Adrenal gland (tissue), 12 donors: ENCODE results near the gene KMT2D. TPM values are rescaled to one million over a fixed set of nuclear protein-coding genes. Genes with fewer than 3 reads are reported as not detected.

Experiments
- DNase-seq, 7 donors: peaks; one replicate each; pipeline ENCODE4 v3.0.0-alpha.2; 2019 to 2020
- H3K27ac ChIP-seq, 5 donors: fragments of 200-600 bp; sonication (generic) in 4 of 5; 1 replicate in 3 of 5; 2 replicates in 2 of 5; pipeline versions ENCODE4 v1.5.1 to v1.8.0; 2016 to 2020; ENCODE audit warnings: mild to moderate bottlenecking in 1 of 5
- H3K27me3 ChIP-seq: fragments of 200-600 bp; 2 replicates; pipeline ENCODE4 v1.8.0; 2021
- H3K36me3 ChIP-seq, 2 donors: fragments of 200-600 bp; replicated peaks in 1 of 2; 1 replicate in 1 of 2; 2 replicates in 1 of 2; pipeline versions ENCODE4 v1.5.1 to v1.8.0; 2018 to 2022
- H3K4me1 ChIP-seq, 2 donors: fragments of 200-600 bp; replicated peaks in 1 of 2; 1 replicate in 1 of 2; 2 replicates in 1 of 2; pipeline versions ENCODE4 v1.5.1 to v1.8.0; 2018 to 2021
- H3K4me3 ChIP-seq, 4 donors: fragments of 200-600 bp; sonication (generic) in 3 of 4; one replicate each; pipeline ENCODE4 v1.5.1; 2016 to 2018
- H3K9me3 ChIP-seq, 3 donors: fragments of 200-600 bp; sonication (generic) in 1 of 3; replicated peaks in 1 of 3; 1 replicate in 2 of 3; 2 replicates in 1 of 3; pipeline versions ENCODE4 v1.5.1 to v1.8.0; 2016 to 2021
- POLR2A ChIP-seq, 2 donors: fragments of 450-650 bp; IDR thresholded peaks; one replicate each; pipeline ENCODE4 v1.6.1; 2017; ENCODE audit warnings: antibody characterized with exemption in 2 of 2, mild to moderate bottlenecking in 2 of 2, moderate library complexity in 1 of 2
- WGBS, 4 donors: extraction: QIAGEN DNeasy Blood & Tissue Kit in 2 of 4; methylation state at CpG; one replicate each; pipeline versions ENCODE4 v1.1.5 to v1.1.7; 2013 to 2017; 5-methylcytosine and 5-hydroxymethylcytosine counted together
- intact Hi-C, 2 donors: fragments of 100-400 bp; cut with DNase I; formaldehyde crosslinking; loops; one replicate each; pipeline versions ENCODE4 v1.14.1 to v1.15.0; 2022 to 2023
- polyA plus RNA-seq, 3 donors: library from polyadenylated mRNA; stranded (reverse); fragments of 200-250 nt in 2 of 3; fragments of 350-450 nt in 1 of 3; fragmentation: Illumina TruSeq in 1 of 3; extraction: RNeasy Lipid Tissue Mini Kit (QIAGEN cat#74804) in 1 of 3; gene quantifications; one replicate each; pipeline ENCODE4 v1.2.3, GENCODE V29; 2013 to 2014
- total RNA-seq, 9 donors: library from RNA; depleted of rRNA in 4 of 9; stranded (reverse); fragments of >200 nt in 4 of 9; fragments of 120-200 nt in 1 of 9; fragmentation: NEBNext Ultra II Directional in 1 of 9; extraction: Animal tissue kit (Norgen Biotek cat#: 25700) in 1 of 9; gene quantifications; one replicate each; pipeline versions ENCODE4 v1.1.0 to v1.2.4, GENCODE V29; 2013 to 2023
- TF ChIP-seq, protein P1 (sequence below), 6 experiments: fragments of 450-650 bp in 4 of 6; fragments of 200-600 bp in 2 of 6; sonication (generic) in 1 of 6; IDR thresholded peaks; 1 replicate in 5 of 6; 2 replicates in 1 of 6; pipeline versions ENCODE4 v1.5.1 to v1.8.0; 2016 to 2021; ENCODE audit warnings: antibody characterized with exemption in 6 of 6, mild to moderate bottlenecking in 2 of 6, moderate library complexity in 1 of 6
- donor health status: healthy with polysubstance abuse.
- donor health status: Bipolar disorder and iron deficiency.
- donor health status: DM: yes; HTN: yes; CAD: no.
- donor health status: DM: no; HTN: no; CAD: no.
- donor health status: DM: no; HTN: no; CAD: no.
- donor health status: DM: yes; HTN: yes; CAD: no.

The KMT2D gene
- total and polyA plus RNA-seq, 12 donors, result 21.2 to 140 (median 56.0) TPM

DNA sequence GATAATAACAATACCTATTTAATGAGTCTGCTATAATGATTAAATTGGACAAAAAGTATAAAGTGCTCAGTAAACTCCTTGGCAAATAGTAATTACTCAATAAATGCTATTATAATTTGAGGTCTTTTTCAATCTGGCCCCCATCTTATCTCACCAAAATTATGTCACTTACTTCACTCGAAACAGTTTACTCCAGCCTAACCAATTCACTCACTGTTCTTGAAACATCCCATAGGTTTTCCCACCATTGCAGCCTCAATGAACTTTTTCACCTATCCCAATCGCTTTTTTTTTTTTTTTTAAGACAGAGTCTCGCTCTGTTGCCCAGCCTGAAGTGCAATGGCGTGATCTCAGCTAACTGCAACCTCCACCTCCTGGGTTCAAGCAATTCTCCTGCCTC lies 24.6 kb downstream of the KMT2D start:
- intact Hi-C loops, result no loop called here
- Histone ChIP-seq H3K9me3 (no peaks in the 10 kb centered on the region), H3K27me3 (no peaks in the 10 kb centered on the region), H3K36me3 (peaks cover 0 to 96% of the 10 kb centered on the region in 2 donors), H3K27ac (no peak overlapping the region), H3K4me3 (no peak overlapping the region), H3K4me1 (no peaks in the 10 kb centered on the region)
- WGBS, 4 donors, result 74 to 92% (median 82%) methylated on average over 4 of the region's 4 CpGs
- no peak for DNase-seq
- TF ChIP-seq, protein P1, sequence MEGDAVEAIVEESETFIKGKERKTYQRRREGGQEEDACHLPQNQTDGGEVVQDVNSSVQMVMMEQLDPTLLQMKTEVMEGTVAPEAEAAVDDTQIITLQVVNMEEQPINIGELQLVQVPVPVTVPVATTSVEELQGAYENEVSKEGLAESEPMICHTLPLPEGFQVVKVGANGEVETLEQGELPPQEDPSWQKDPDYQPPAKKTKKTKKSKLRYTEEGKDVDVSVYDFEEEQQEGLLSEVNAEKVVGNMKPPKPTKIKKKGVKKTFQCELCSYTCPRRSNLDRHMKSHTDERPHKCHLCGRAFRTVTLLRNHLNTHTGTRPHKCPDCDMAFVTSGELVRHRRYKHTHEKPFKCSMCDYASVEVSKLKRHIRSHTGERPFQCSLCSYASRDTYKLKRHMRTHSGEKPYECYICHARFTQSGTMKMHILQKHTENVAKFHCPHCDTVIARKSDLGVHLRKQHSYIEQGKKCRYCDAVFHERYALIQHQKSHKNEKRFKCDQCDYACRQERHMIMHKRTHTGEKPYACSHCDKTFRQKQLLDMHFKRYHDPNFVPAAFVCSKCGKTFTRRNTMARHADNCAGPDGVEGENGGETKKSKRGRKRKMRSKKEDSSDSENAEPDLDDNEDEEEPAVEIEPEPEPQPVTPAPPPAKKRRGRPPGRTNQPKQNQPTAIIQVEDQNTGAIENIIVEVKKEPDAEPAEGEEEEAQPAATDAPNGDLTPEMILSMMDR (IDR thresholded peaks at IDR 0.05), result no peak
- TF ChIP-seq POLR2A (IDR thresholded peaks at IDR 0.05), result no peak

DNA sequence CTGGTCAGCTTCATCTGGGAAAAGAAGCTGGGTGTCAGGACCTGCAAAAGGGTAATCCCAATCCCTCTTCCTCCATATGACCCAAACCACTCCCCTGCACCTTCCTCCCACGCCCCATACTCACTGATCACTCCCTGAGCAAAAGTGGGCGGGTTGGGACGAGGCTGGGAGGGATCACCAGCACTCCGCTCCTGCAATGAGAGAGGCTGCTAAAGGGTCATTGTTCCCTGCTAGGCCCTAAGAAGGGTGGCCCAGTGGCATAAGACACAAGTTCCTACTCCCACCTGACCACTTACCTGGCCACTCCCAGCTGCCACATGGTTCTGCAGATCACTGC lies 26.3 kb downstream of the KMT2D start:
- intact Hi-C loops, result no loop called here
- Histone ChIP-seq H3K4me1 (no peaks in the 10 kb centered on the region), H3K4me3 (no peak overlapping the region), H3K9me3 (no peaks in the 10 kb centered on the region), H3K27ac (no peak overlapping the region), H3K27me3 (no peaks in the 10 kb centered on the region), H3K36me3 (peaks cover 0 to 84% of the 10 kb centered on the region in 2 donors)
- 84 to 96% (median 92%) methylated on average over 4 of the region's 4 CpGs for WGBS, 4 donors
- TF ChIP-seq, protein P1 (IDR thresholded peaks at IDR 0.05), result no peak
- no peak for TF ChIP-seq POLR2A (IDR thresholded peaks at IDR 0.05)
- DNase-seq, result no peak

DNA sequence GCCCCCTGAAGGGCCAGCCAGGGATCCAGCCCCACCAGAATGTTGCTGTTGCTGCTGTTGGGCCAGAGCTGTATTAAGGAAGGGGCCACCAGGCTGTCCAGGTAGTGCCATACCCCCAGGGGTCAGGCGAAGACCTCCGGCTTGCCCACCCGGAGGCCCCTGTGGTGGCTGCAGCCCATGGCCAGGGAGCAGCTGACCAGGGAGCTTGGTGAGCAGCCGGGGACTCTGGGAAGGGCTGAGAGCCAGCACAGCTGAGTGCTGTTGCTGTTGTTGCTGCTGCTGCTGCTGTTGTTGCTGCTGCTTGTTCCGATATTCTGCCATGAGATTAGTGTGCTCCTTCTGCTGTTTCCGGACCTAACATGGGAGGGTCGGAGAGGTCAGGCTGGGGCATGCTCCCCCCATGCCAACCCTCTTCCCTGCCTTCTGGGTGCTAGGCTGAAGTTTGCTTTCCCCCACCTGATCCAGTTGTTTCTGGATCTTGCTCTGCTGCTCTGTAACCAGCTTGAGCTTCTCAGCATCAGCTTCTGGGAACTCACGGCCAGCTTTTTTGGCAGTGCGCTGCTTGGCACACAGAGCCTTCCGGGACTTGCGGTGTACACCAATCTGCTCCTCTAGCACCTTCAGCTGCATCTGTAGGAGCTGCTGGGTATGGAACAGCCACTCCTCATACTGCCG lies 26.8 kb downstream of the KMT2D start:
- 74 to 92% (median 82%) methylated on average over 7 to 12 of the region's 12 CpGs for WGBS, 4 donors
- peaks cover 0 to 84% of the 10 kb centered on the region in 2 donors for H3K36me3 ChIP-seq
- DNase-seq, result no peak
- no peaks in the 10 kb centered on the region for H3K27me3 ChIP-seq
- no peak overlapping the region for H3K27ac ChIP-seq
- TF ChIP-seq, protein P1 (IDR thresholded peaks at IDR 0.05), result no peak
- TF ChIP-seq POLR2A (IDR thresholded peaks at IDR 0.05), result no peak
- H3K9me3 ChIP-seq, result no peaks in the 10 kb centered on the region
- intact Hi-C loops, result no loop called here
- H3K4me1 ChIP-seq, result no peaks in the 10 kb centered on the region
- no peak overlapping the region for H3K4me3 ChIP-seq

DNA sequence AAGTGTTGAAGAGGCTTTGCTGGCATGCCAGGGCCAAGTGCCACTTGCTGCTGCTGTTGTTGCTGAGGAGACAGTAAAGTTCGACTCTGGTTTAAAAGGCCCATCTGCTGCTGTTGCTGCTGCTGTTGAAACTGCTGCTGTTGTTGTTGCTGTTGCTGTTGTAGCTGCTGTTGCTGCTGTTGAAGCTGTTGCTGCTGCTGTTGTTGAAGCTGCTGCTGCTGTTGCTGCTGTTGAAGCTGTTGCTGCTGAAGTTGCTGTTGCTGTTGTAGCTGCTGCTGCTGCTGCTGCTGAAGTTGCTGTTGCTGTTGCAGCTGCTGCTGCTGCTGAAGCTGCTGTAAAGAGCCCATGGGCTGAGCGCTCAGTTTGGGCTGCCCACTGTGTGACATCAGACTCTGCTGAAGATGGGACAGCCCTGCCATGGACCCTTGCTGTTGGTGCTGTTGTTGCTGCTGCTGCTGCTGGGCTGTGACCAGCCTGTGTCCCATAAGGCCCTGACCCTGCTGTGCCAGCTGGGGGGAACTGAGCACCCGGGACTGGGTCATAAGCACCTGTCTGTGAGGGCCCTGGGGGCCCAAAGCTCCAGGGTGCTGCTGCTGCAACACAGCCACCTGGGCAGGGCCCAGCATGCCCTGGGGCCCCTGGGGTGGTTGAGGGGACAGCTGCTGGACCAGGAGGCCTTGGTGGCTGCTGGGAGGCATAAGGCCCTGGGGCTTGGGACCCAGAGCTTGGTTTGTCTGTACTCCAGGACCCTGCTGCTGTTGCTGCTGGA lies 27.7 kb downstream of the KMT2D start:
- H3K27ac ChIP-seq, result no peak overlapping the region
- TF ChIP-seq, protein P1 (IDR thresholded peaks at IDR 0.05), result no peak
- TF ChIP-seq POLR2A (IDR thresholded peaks at IDR 0.05), result no peak
- no peak overlapping the region for H3K4me3 ChIP-seq
- peaks cover 0 to 84% of the 10 kb centered on the region in 2 donors for H3K36me3 ChIP-seq
- DNase-seq, result no peak
- intact Hi-C loops, result no loop called here
- H3K27me3 ChIP-seq, result no peaks in the 10 kb centered on the region
- no peaks in the 10 kb centered on the region for H3K4me1 ChIP-seq
- H3K9me3 ChIP-seq, result no peaks in the 10 kb centered on the region
- WGBS, 4 donors, result 82 to 88% (median 86%) methylated on average over 1 to 3 of the region's 3 CpGs
